Type B pancreatic cell (in vitro differentiated cells): ENCODE measurements around the gene HIVEP3. TPM values are rescaled to one million over a fixed set of nuclear protein-coding genes. Genes with fewer than 3 reads are reported as not detected.

Experiments used
- DNase-seq: peaks from one replicate; pipeline ENCODE4 v3.0.0; 2021; ENCODE audit warnings: mixed read lengths; ENCODE audit not compliant: unreplicated experiment; ENCODE audit errors: extremely low spot score
- H3K27ac Mint-ChIP-seq: 2 replicates; pipeline ENCODE4 v1.8.0; 2021; ENCODE audit warnings: mild to moderate bottlenecking, mixed read lengths
- H3K27me3 Mint-ChIP-seq: 2 replicates; pipeline ENCODE4 v1.8.0; 2021; ENCODE audit warnings: mixed read lengths
- H3K36me3 Mint-ChIP-seq: 2 replicates; pipeline ENCODE4 v1.8.0; 2021; ENCODE audit warnings: mixed read lengths
- H3K4me1 Mint-ChIP-seq: one replicate; pipeline ENCODE4 v1.8.0; 2021; ENCODE audit warnings: mixed read lengths; ENCODE audit not compliant: unreplicated experiment
- H3K4me3 Mint-ChIP-seq: 2 replicates; pipeline ENCODE4 v1.8.0; 2021; ENCODE audit warnings: mild to moderate bottlenecking, mixed read lengths
- H3K9me3 Mint-ChIP-seq: 2 replicates; pipeline ENCODE4 v1.8.0; 2021; ENCODE audit warnings: mixed read lengths
- CTCF ChIP-seq: fragments of 200-600 bp; sonication (generic); conservative IDR thresholded peaks from 2 replicates; pipeline ENCODE4 v1.5.0; 2021; ENCODE audit warnings: antibody characterized with exemption, mild to moderate bottlenecking
- total RNA-seq: library from RNA; stranded (reverse); gene quantifications from 2 replicates; pipeline ENCODE4 v1.2.1, GENCODE V29; 2021; ENCODE audit warnings: low replicate concordance

Gene HIVEP3
- total RNA-seq, 1 donor from 2014 or later, result 9.2 TPM

GRCh38 chr1:41915786-41916571, 2.7 kb downstream of the HIVEP3 start:
- DNase-seq, result no peak
- Mint-ChIP-seq H3K9me3 (no peaks in the 10 kb centered on the region), H3K4me3 (peak overlapping the region; percentile 89), H3K27ac (no peak overlapping the region), H3K27me3 (peaks cover 49% of the 10 kb centered on the region), H3K4me1 (peaks cover 32% of the 10 kb centered on the region), H3K36me3 (no peaks in the 10 kb centered on the region)
- TF ChIP-seq CTCF, result no peak

- Mint-ChIP-seq H3K4me1 (peaks cover 23% of the 10 kb centered on the region), H3K27me3 (peaks cover 42% of the 10 kb centered on the region), H3K27ac (no peak overlapping the region), H3K36me3 (no peaks in the 10 kb centered on the region), H3K9me3 (no peaks in the 10 kb centered on the region), H3K4me3 (no peak overlapping the region)
- no peak for TF ChIP-seq CTCF
- DNase-seq, result no peak
Observed at GRCh38 chr1:41914516-41914915, 4.2 kb downstream of the HIVEP3 start.

- H3K4me3 Mint-ChIP-seq, result no peak overlapping the region
- no peak for TF ChIP-seq CTCF
- no peaks in the 10 kb centered on the region for H3K36me3 Mint-ChIP-seq
- peaks cover 9% of the 10 kb centered on the region for H3K4me1 Mint-ChIP-seq
- H3K27ac Mint-ChIP-seq, result no peak overlapping the region
- H3K9me3 Mint-ChIP-seq, result no peaks in the 10 kb centered on the region
- peaks cover 29% of the 10 kb centered on the region for H3K27me3 Mint-ChIP-seq
- no peak for DNase-seq
Observed at GRCh38 chr1:41913014-41913413, 5.7 kb downstream of the HIVEP3 start.

GRCh38 chr1:41908288-41908895, 10.3 kb downstream of the HIVEP3 start:
- DNase-seq, result no peak

GRCh38 chr1:41907446-41907845, 11.3 kb downstream of the HIVEP3 start:
- H3K9me3 Mint-ChIP-seq, result no peaks in the 10 kb centered on the region
- H3K27me3 Mint-ChIP-seq, result peaks cover 8% of the 10 kb centered on the region
- no peak overlapping the region for H3K4me3 Mint-ChIP-seq
- no peak for DNase-seq
- H3K4me1 Mint-ChIP-seq, result no peaks in the 10 kb centered on the region
- TF ChIP-seq CTCF, result no peak
- H3K36me3 Mint-ChIP-seq, result no peaks in the 10 kb centered on the region
- no peak overlapping the region for H3K27ac Mint-ChIP-seq

More at GRCh38 chr1:41908288-41908895, 10.3 kb downstream of the HIVEP3 start:
- Mint-ChIP-seq H3K27ac (no peak overlapping the region), H3K4me3 (no peak overlapping the region), H3K36me3 (no peaks in the 10 kb centered on the region), H3K9me3 (no peaks in the 10 kb centered on the region), H3K4me1 (no peaks in the 10 kb centered on the region), H3K27me3 (peaks cover 8% of the 10 kb centered on the region)
- TF ChIP-seq CTCF, result no peak
